OCI-LY1 (cell line): ENCODE measurements around the gene MYCBP.

Experiments
- H2AFZ ChIP-seq: fragments of 200-600 bp; sonication (generic), shearing (Covaris generic); 2 replicates; pipeline ENCODE4 v1.6.0; 2014; ENCODE audit warnings: antibody characterized with exemption, mild to moderate bottlenecking, low read length
- H3F3A ChIP-seq: fragments of 200-600 bp; sonication (generic), shearing (Covaris generic); 2 replicates; pipeline ENCODE4 v1.6.0; 2014; ENCODE audit warnings: mild to moderate bottlenecking, antibody characterized with exemption, low read length, moderate library complexity; ENCODE audit not compliant: insufficient read depth
- H3K27ac ChIP-seq: fragments of 200-600 bp; sonication (generic); 2 replicates; pipeline ENCODE4 v1.5.1; 2014; ENCODE audit warnings: low read length, mixed run types, mild to moderate bottlenecking, low read depth; ENCODE audit not compliant: poor library complexity, severe bottlenecking
- H3K27me3 ChIP-seq: fragments of 200-600 bp; sonication (generic); 2 replicates; pipeline ENCODE4 v1.6.0; 2014; ENCODE audit warnings: antibody characterized with exemption, mild to moderate bottlenecking, low read length, moderate library complexity; ENCODE audit not compliant: insufficient read depth
- H3K36me3 ChIP-seq: fragments of 200-600 bp; sonication (generic); 2 replicates; pipeline ENCODE4 v1.6.1; 2014; ENCODE audit warnings: mild to moderate bottlenecking, antibody characterized with exemption, low read length, moderate library complexity, mixed read lengths; ENCODE audit not compliant: insufficient read depth
- H3K4me1 ChIP-seq: fragments of 200-600 bp; sonication (generic); 2 replicates; pipeline ENCODE4 v1.5.1; 2014; ENCODE audit warnings: mild to moderate bottlenecking, low read length, moderate library complexity; ENCODE audit not compliant: insufficient read depth, severe bottlenecking
- H3K4me2 ChIP-seq: fragments of 200-600 bp; sonication (generic), shearing (Covaris generic); 2 replicates; pipeline ENCODE4 v1.6.1; 2014; ENCODE audit warnings: low read length
- H3K4me3 ChIP-seq: fragments of 200-600 bp; sonication (generic); 2 replicates; pipeline ENCODE4 v1.5.1; 2014; ENCODE audit warnings: low read length, low read depth, mild to moderate bottlenecking, mixed read lengths; ENCODE audit not compliant: poor library complexity, severe bottlenecking
- H3K79me2 ChIP-seq: fragments of 200-600 bp; shearing (Covaris generic); 2 replicates; pipeline ENCODE4 v1.6.1; 2016; ENCODE audit warnings: mixed run types, low read length, mixed read lengths; ENCODE audit not compliant: insufficient read depth
- H3K9ac ChIP-seq: fragments of 200-600 bp; sonication (generic), shearing (Covaris generic); 2 replicates; pipeline ENCODE4 v1.6.1; 2014; ENCODE audit warnings: mild to moderate bottlenecking, low read length, mixed read lengths
- H3K9me2 ChIP-seq: fragments of 200-600 bp; sonication (generic), shearing (Covaris generic); 2 replicates; pipeline ENCODE4 v1.6.1; 2014; ENCODE audit warnings: low read depth, mild to moderate bottlenecking, low read length, mixed read lengths
- H3K9me3 ChIP-seq: fragments of 200-600 bp; shearing (Covaris generic); 2 replicates; pipeline ENCODE4 v1.6.1; 2014; ENCODE audit warnings: low read length, mixed read lengths
- H4K20me1 ChIP-seq: fragments of 200-600 bp; sonication (generic), shearing (Covaris generic); 2 replicates; pipeline ENCODE4 v1.6.0; 2016; ENCODE audit warnings: mild to moderate bottlenecking, low read length; ENCODE audit not compliant: insufficient read depth
- CTCF ChIP-seq: fragments of 200-600 bp; sonication (generic), shearing (Covaris generic); IDR thresholded peaks from 2 replicates; pipeline ENCODE4 v1.5.1; 2017; ENCODE audit warnings: mild to moderate bottlenecking, antibody characterized with exemption, low read length, moderate library complexity, mixed read lengths
- EZH2 ChIP-seq: fragments of 200-600 bp; sonication (generic), shearing (Covaris generic); IDR thresholded peaks from 2 replicates; pipeline ENCODE4 v1.8.0; 2017; ENCODE audit warnings: borderline replicate concordance, mixed run types, mild to moderate bottlenecking, antibody characterized with exemption, low read length, moderate library complexity, mixed read lengths

MYCBP gene

GRCh38 chr1:38885092-38885491 lies 11.9 kb upstream of the MYCBP start:
- TF ChIP-seq EZH2, result no peak
- no peak for TF ChIP-seq CTCF
- no peaks in the 10 kb centered on the region for H3K27me3 ChIP-seq
- no peak overlapping the region for H3K27ac ChIP-seq
- no peak overlapping the region for H2AFZ ChIP-seq
- no peaks in the 10 kb centered on the region for H3F3A ChIP-seq
- H3K9me3 ChIP-seq, result no peaks in the 10 kb centered on the region
- no peaks in the 10 kb centered on the region for H4K20me1 ChIP-seq
- no peak overlapping the region for H3K9ac ChIP-seq
- no peak overlapping the region for H3K4me2 ChIP-seq
- H3K79me2 ChIP-seq, result no peaks in the 10 kb centered on the region
- H3K4me1 ChIP-seq, result no peaks in the 10 kb centered on the region
- no peak overlapping the region for H3K4me3 ChIP-seq
- no peaks in the 10 kb centered on the region for H3K9me2 ChIP-seq
- no peaks in the 10 kb centered on the region for H3K36me3 ChIP-seq

GRCh38 chr1:38881487-38881886 lies 8.3 kb upstream of the MYCBP start, which contains the start of gene GJA9:
TSS of gene GJA9 (minus strand) at chr1:38881587. CDS start at chr1:38876098, 5,489 bp downstream.
- Histone ChIP-seq H3K27ac (no peak within 1 kb of the TSS), H3K4me2 (no peak within 1 kb of the TSS), H2AFZ (no peak within 1 kb of the TSS), H3K4me3 (no peak within 1 kb of the TSS), H3K9me3 (no peaks in the 10 kb centered on the region), H3K36me3 (no peaks in the 10 kb centered on the region), H3K4me1 (no peaks in the 10 kb centered on the region), H3F3A (no peaks in the 10 kb centered on the region), H4K20me1 (no peaks in the 10 kb centered on the region), H3K9ac (no peak within 1 kb of the TSS), H3K27me3 (no peaks in the 10 kb centered on the region), H3K79me2 (no peaks in the 10 kb centered on the region), H3K9me2 (no peaks in the 10 kb centered on the region)
- TF ChIP-seq CTCF (no peak), EZH2 (no peak)

GRCh38 chr1:38875811-38876210 lies 2.7 kb upstream of the MYCBP start:
- Histone ChIP-seq H3K36me3 (no peaks in the 10 kb centered on the region), H3K4me1 (peaks cover 24% of the 10 kb centered on the region), H2AFZ (no peak overlapping the region), H4K20me1 (no peaks in the 10 kb centered on the region), H3K9ac (no peak overlapping the region), H3K4me2 (no peak overlapping the region), H3F3A (no peaks in the 10 kb centered on the region), H3K27me3 (no peaks in the 10 kb centered on the region), H3K9me2 (no peaks in the 10 kb centered on the region), H3K4me3 (no peak overlapping the region), H3K9me3 (no peaks in the 10 kb centered on the region), H3K27ac (no peak overlapping the region), H3K79me2 (0 out of 2 replicates have a peak, but pooled peaks cover 4% of the 10 kb centered on the region)
- TF ChIP-seq CTCF (no peak), EZH2 (no peak)
